Measurements from ENCODE around the gene NYAP1. TPM values are rescaled to one million over a fixed set of nuclear protein-coding genes. Genes with fewer than 3 reads are reported as not detected.
"Not testable (repeated sequence)": the region's sequence is repeated elsewhere in the genome, so short reads cannot be mapped to it uniquely, and the experiment has no call there.

The NYAP1 gene
- total RNA-seq, 3 donors from 2014 or later (not counting 1 experiment from before 2014, with no cell fraction given) = 0.12 to 0.13 TPM; not detected in 1

DNA sequence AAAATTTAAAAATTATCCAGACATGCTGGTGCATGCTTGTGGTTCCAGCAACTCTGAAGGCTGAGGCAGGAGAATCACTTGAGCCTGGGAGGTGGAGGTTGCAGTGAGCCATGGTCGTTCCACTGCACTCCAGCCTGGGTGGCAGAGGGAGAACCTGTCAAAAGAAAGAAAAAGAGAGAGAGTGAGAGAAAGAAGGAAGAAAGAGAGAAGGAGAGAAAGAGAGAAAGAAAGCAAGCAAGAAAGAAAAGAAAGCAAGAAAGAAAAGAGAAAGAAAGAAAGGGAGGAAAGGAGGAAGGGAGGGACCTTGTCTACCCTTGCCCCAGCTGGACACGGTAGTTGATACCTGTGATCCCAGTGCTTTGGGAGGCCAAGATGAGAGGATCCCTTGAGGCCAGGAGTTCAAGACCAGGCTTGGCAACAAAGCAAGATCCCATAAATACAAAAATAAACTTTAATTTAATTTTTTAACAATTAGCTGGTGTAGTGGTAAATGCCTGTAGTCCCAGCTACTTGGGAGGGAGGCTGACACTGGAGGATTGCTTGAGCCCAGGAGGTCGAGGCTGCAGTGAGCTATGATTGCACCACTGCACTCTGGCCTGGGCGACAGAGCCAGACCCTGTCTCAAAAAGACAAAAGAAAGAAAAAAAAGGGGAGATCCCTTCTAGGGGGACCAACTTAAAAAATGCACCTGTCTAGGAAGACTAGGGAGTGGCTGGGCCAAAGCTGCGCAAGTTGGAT lies 9.2 kb downstream of the NYAP1 start:
- DNase-seq (no peak), ATAC-seq (no peak)
- intact Hi-C loops (cut with micrococcal nuclease) = no loop called here
- H3K4me3 ChIP-seq (ENCODE audit: low read length) = no peak overlapping the region
- H3K36me3 ChIP-seq (ENCODE audit: control insufficient read depth, insufficient read depth, low read length) = no peaks in the 10 kb centered on the region
- no peaks in the 10 kb centered on the region for H3K9me3 Mint-ChIP-seq
- H3K27ac ChIP-seq (ENCODE audit: low read length) = no peak overlapping the region
- 88% methylated on average over 5 of the region's 5 CpGs for WGBS (ENCODE audit: insufficient coverage)
- no peaks in the 10 kb centered on the region for H3K9me3 ChIP-seq (ENCODE audit: control insufficient read depth, insufficient read depth, low read length)
- no peak overlapping the region for H3K27ac Mint-ChIP-seq
- TF ChIP-seq, protein P1, sequence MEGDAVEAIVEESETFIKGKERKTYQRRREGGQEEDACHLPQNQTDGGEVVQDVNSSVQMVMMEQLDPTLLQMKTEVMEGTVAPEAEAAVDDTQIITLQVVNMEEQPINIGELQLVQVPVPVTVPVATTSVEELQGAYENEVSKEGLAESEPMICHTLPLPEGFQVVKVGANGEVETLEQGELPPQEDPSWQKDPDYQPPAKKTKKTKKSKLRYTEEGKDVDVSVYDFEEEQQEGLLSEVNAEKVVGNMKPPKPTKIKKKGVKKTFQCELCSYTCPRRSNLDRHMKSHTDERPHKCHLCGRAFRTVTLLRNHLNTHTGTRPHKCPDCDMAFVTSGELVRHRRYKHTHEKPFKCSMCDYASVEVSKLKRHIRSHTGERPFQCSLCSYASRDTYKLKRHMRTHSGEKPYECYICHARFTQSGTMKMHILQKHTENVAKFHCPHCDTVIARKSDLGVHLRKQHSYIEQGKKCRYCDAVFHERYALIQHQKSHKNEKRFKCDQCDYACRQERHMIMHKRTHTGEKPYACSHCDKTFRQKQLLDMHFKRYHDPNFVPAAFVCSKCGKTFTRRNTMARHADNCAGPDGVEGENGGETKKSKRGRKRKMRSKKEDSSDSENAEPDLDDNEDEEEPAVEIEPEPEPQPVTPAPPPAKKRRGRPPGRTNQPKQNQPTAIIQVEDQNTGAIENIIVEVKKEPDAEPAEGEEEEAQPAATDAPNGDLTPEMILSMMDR (IDR thresholded peaks at IDR 0.05) = no peak
- H3K36me3 Mint-ChIP-seq = no peaks in the 10 kb centered on the region
- peaks cover 10% of the 10 kb centered on the region for H3K4me1 ChIP-seq (ENCODE audit: control insufficient read depth, insufficient read depth, low read length)
- H3K4me3 Mint-ChIP-seq = peak overlapping the region; percentile 69
- peaks cover 0 to 10% of the 10 kb centered on the region in 2 donors for H3K4me1 Mint-ChIP-seq
- peaks cover 5% of the 10 kb centered on the region for H3K27me3 ChIP-seq (ENCODE audit: control insufficient read depth, insufficient read depth, low read length)
- peaks cover 32 to 39% of the 10 kb centered on the region in 2 donors for H3K27me3 Mint-ChIP-seq (ENCODE audit: low read depth in 2 of 2)

DNA sequence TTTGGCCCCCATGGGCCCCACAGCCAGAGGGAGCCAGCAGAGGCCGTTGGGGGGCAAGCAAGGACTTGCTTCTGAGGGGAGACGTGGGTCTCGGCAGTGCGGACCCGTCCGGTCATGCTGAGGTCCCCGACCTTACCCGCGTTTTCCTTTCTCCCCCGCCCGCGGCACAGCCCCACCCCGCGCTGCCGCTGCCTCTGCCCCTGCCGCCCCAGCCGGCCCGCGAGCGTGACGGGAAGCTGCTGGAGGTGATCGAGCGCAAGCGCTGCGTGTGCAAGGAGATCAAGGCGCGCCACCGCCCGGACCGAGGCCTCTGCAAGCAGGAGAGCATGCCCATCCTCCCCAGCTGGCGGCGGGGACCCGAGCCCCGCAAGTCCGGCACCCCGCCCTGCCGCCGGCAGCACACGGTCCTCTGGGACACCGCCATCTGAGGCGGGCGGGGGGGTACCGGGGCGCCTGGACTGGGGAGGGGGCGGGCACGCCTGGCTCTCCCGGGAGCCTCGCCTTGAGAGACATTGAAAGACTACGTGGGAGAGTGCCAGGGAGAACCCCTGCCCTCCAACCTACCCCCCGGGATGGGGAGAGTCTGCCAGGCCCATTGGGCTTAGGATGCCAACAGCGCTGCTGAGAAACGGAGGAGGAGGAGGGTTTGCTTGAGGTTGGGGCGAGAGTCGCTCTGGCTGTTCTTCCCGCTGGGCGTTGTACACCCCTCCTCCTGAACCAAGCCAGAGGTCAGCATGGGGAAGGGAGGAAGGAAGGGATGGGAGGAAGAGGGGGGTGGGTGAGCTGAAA lies 9.9 kb downstream of the NYAP1 start:
- H3K4me1 ChIP-seq (ENCODE audit: control insufficient read depth, insufficient read depth, low read length) = peaks cover 10% of the 10 kb centered on the region
- H3K36me3 ChIP-seq (ENCODE audit: control insufficient read depth, insufficient read depth, low read length) = no peaks in the 10 kb centered on the region
- H3K9me3 Mint-ChIP-seq = no peaks in the 10 kb centered on the region
- peaks cover 0 to 10% of the 10 kb centered on the region in 2 donors for H3K4me1 Mint-ChIP-seq
- H3K9me3 ChIP-seq (ENCODE audit: control insufficient read depth, insufficient read depth, low read length) = no peaks in the 10 kb centered on the region
- no peaks in the 10 kb centered on the region for H3K36me3 Mint-ChIP-seq
- H3K4me3 ChIP-seq (ENCODE audit: low read length) = no peak overlapping the region
- TF ChIP-seq, protein P1 (IDR thresholded peaks at IDR 0.05) = no peak
- no peak overlapping the region for H3K27ac Mint-ChIP-seq
- H3K27ac ChIP-seq (ENCODE audit: low read length) = no peak overlapping the region
- H3K4me3 Mint-ChIP-seq = peak overlapping the region; percentile 69
- peak in 1 of 2 donors; percentile 75 for DNase-seq
- H3K27me3 ChIP-seq (ENCODE audit: control insufficient read depth, insufficient read depth, low read length) = peaks cover 5% of the 10 kb centered on the region
- intact Hi-C loops (cut with micrococcal nuclease) = no loop called here
- peaks cover 32 to 41% of the 10 kb centered on the region in 2 donors for H3K27me3 Mint-ChIP-seq (ENCODE audit: low read depth in 2 of 2)
- 3% methylated on average over 56 of the region's 56 CpGs for WGBS (ENCODE audit: insufficient coverage)
- ATAC-seq = peak; percentile 60 to 84 (median 77)

DNA sequence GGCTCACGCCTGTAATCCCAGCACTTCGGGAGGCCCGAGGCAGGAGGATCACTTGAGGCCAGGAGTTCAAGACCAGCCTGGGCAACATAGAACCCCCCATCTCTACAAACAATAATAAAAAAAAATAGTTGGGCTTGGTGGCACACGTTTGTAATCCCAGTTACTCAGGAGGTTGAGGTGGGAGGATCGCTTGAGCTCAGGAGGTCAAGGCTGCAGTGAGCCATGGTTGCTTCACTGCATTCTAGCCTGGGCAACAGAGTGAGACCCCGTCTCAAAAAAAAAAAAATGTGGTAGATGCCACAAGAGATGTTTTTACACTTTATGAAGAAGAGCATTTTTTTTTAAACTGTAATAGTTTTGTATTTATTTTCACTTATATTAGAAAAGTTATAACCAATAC lies 12.8 kb downstream of the NYAP1 start:
- H3K4me1 ChIP-seq (ENCODE audit: control insufficient read depth, insufficient read depth, low read length) = peaks cover 10% of the 10 kb centered on the region
- TF ChIP-seq, protein P1 (IDR thresholded peaks at IDR 0.05) = no peak
- Mint-ChIP-seq H3K4me3 (no peak overlapping the region), H3K27me3 (ENCODE audit: low read depth in 2 of 2) (peaks cover 32% of the 10 kb centered on the region in 2 donors), H3K36me3 (no peaks in the 10 kb centered on the region), H3K4me1 (peaks cover 0 to 10% of the 10 kb centered on the region in 2 donors), H3K27ac (no peak overlapping the region), H3K9me3 (no peaks in the 10 kb centered on the region)
- 91% methylated on average over 5 of the region's 6 CpGs for WGBS (ENCODE audit: insufficient coverage)
- intact Hi-C loops (cut with micrococcal nuclease) = no loop called here
- H3K4me3 ChIP-seq (ENCODE audit: low read length) = no peak overlapping the region
- ATAC-seq = no peak
- no peak overlapping the region for H3K27ac ChIP-seq (ENCODE audit: low read length)
- H3K9me3 ChIP-seq (ENCODE audit: control insufficient read depth, insufficient read depth, low read length) = no peaks in the 10 kb centered on the region
- no peak for DNase-seq
- H3K27me3 ChIP-seq (ENCODE audit: control insufficient read depth, insufficient read depth, low read length) = peaks cover 5% of the 10 kb centered on the region
- no peaks in the 10 kb centered on the region for H3K36me3 ChIP-seq (ENCODE audit: control insufficient read depth, insufficient read depth, low read length)

DNA sequence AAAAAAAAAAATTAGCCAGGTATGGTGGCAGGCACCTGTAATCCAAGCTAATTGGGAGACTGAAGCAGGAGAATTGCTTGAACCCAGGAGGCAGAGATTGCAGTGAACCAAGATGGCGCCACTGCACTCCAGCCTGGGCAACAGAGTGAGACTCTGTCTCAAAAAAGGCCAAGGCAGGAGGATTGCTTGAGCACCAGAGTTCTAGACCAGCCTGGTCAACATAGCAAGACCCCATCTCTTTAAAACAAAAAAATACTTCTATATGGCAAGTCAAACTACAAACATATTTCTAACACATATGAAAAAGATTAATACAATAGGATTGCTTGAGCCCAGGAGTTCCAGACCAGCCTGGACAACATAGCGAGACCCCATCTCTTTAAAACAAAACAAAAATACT lies 17.0 kb downstream of the NYAP1 start:
- H3K27ac ChIP-seq (ENCODE audit: low read length); H3K36me3 ChIP-seq (ENCODE audit: control insufficient read depth, insufficient read depth, low read length); H3K9me3 ChIP-seq (ENCODE audit: control insufficient read depth, insufficient read depth, low read length); H3K4me1 ChIP-seq (ENCODE audit: control insufficient read depth, insufficient read depth, low read length); intact Hi-C loops (cut with micrococcal nuclease); H3K4me3 Mint-ChIP-seq; H3K27ac Mint-ChIP-seq; H3K9me3 Mint-ChIP-seq; H3K4me1 Mint-ChIP-seq; DNase-seq; H3K27me3 ChIP-seq (ENCODE audit: control insufficient read depth, insufficient read depth, low read length); ATAC-seq; H3K4me3 ChIP-seq (ENCODE audit: low read length); H3K36me3 Mint-ChIP-seq: not testable (repeated sequence)
- H3K27me3 Mint-ChIP-seq (ENCODE audit: low read depth in 2 of 2) = peaks cover 8 to 12% of the 10 kb centered on the region in 2 donors
- WGBS (ENCODE audit: insufficient coverage) = 82% methylated on average over 1 of the region's 2 CpGs

DNA sequence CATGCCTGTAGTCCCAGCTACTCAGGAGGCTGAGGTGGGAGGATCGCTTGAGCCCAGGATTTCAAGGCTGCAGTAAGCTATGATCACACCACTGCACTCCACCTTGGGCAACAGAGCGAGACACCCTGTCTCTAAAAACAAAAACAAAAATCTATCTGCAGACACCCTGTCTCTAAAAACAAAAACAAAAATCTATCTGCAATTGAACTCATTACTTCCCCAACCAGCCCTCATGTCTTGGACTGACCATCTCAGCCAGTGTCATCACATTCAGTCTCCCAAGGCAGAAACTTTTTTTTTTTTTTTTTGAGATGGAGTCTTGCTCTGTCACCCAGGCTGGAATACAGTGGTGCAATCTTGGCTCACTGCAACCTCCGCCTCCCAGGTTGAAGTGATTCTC lies 20.3 kb downstream of the NYAP1 start:
- H3K27ac Mint-ChIP-seq; H3K4me3 ChIP-seq (ENCODE audit: low read length); DNase-seq; H3K4me3 Mint-ChIP-seq; H3K9me3 Mint-ChIP-seq; ATAC-seq; H3K27ac ChIP-seq (ENCODE audit: low read length); intact Hi-C loops (cut with micrococcal nuclease); H3K4me1 Mint-ChIP-seq; H3K9me3 ChIP-seq (ENCODE audit: control insufficient read depth, insufficient read depth, low read length); H3K4me1 ChIP-seq (ENCODE audit: control insufficient read depth, insufficient read depth, low read length); H3K36me3 Mint-ChIP-seq; H3K27me3 ChIP-seq (ENCODE audit: control insufficient read depth, insufficient read depth, low read length); H3K36me3 ChIP-seq (ENCODE audit: control insufficient read depth, insufficient read depth, low read length): not testable (repeated sequence)
- H3K27me3 Mint-ChIP-seq (ENCODE audit: low read depth in 2 of 2) = peaks cover 11% of the 10 kb centered on the region in 2 donors
- 95% methylated on average over 3 of the region's 3 CpGs for WGBS (ENCODE audit: insufficient coverage)
